K562 (cell line): ENCODE measurements around the gene NSRP1. TPM values are rescaled to one million over a fixed set of nuclear protein-coding genes. Genes with fewer than 3 reads are reported as not detected.

ENCODE experiments used
- ATAC-seq: fragments of 200-7000 bp; cut with Tn5 transposase; 3 replicates; pipeline ENCODE4 v1.9.1; 2020; ENCODE audit warnings: moderate library complexity
- BruUV-seq: library from RNA; stranded (reverse); fragments of 400-500 nt; replicated peaks from 2 replicates; lab custom pipeline; 2021; lab: Mats Ljungman, UMichigan
- CTCF ChIA-PET: fragments of 300-600 bp; formaldehyde crosslinking; extraction: SDS; loops from one replicate; lab custom pipeline; 2021; ENCODE audit warnings: low intra/inter-chr PET ratio; lab: Yijun Ruan, JAX
- POLR2A ChIA-PET: fragments of 300-600, 350-650 bp; sonication (Branson Sonifier 250); formaldehyde crosslinking; extraction: SDS; loops from one replicate; lab custom pipeline; 2021; ENCODE audit warnings: antibody characterized with exemption, inconsistent platforms; lab: Yijun Ruan, JAX
- DNase-seq, 4 experiments: peaks; one replicate each; pipeline versions ENCODE4 v3.0.0 to v3.0.0-alpha.2; 2011 to 2018; ENCODE audit warnings: low spot score in 3 of 4, mixed read lengths in 3 of 4; ENCODE audit errors: extremely low read depth in 1 of 4
- FAIRE-seq: peaks from 2 replicates; lab custom pipeline; 2011; peaks lifted over from hg19 to GRCh38; lab: Jason Lieb, UNC
- H2AFZ ChIP-seq: 2 replicates; pipeline ENCODE4 v1.6.0; 2011; ENCODE audit warnings: low read depth, low read length, control low read depth, inconsistent platforms
- H3K27ac ChIP-seq: fragments of 200-600 bp; 3 replicates; pipeline ENCODE4 v1.8.0; 2011; ENCODE audit warnings: low read depth, mild to moderate bottlenecking, control low read depth, inconsistent platforms, low read length, moderate library complexity, mixed read lengths; ENCODE audit errors: extremely low read depth
- H3K27me3 ChIP-seq, 2 experiments: fragments of 300-600 bp in 1 of 2; 2 replicates in 1 of 2; 3 replicates in 1 of 2; pipeline versions ENCODE4 v1.6.0 to v1.8.0; 2011; ENCODE audit warnings: inconsistent platforms in 2 of 2, low read length in 2 of 2, mild to moderate bottlenecking in 1 of 2, mixed read lengths in 1 of 2, moderate library complexity in 1 of 2; ENCODE audit not compliant: control insufficient read depth in 2 of 2, insufficient read depth in 2 of 2
- H3K36me3 ChIP-seq: fragments of 300-600 bp; 3 replicates; pipeline ENCODE4 v1.8.0; 2011; ENCODE audit warnings: mild to moderate bottlenecking, low read length, inconsistent platforms; ENCODE audit not compliant: control insufficient read depth, insufficient read depth
- H3K4me1 ChIP-seq, 2 experiments: fragments of 200-600 bp in 1 of 2; replicated peaks in 1 of 2; 2 replicates in 1 of 2; 3 replicates in 1 of 2; pipeline versions ENCODE4 v1.5.1 to v1.8.0; 2011; ENCODE audit warnings: inconsistent platforms in 2 of 2, low read length in 2 of 2, mild to moderate bottlenecking in 1 of 2, mixed read lengths in 1 of 2, moderate library complexity in 1 of 2; ENCODE audit not compliant: control insufficient read depth in 2 of 2, insufficient read depth in 2 of 2
- H3K4me2 ChIP-seq: 2 replicates; pipeline ENCODE4 v1.6.1; 2011; ENCODE audit warnings: low read length, control low read depth, inconsistent platforms, mixed read lengths; ENCODE audit not compliant: insufficient read depth
- H3K4me3 ChIP-seq: fragments of 200-600 bp; sonication (generic), shearing (Covaris generic); 2 replicates; pipeline ENCODE4 v1.5.1; 2016; ENCODE audit warnings: control low read depth, inconsistent platforms
- H3K79me2 ChIP-seq: fragments of 200-600 bp; 3 replicates; pipeline ENCODE4 v1.8.0; 2011; ENCODE audit warnings: low read length, inconsistent platforms; ENCODE audit not compliant: control insufficient read depth, insufficient read depth
- H3K9ac ChIP-seq, 2 experiments: 2 replicates each; pipeline versions ENCODE4 v1.6.0 to v1.6.1; 2011; ENCODE audit warnings: low read depth in 2 of 2, low read length in 2 of 2, control low read depth in 1 of 2, inconsistent platforms in 1 of 2, mild to moderate bottlenecking in 1 of 2, mixed read lengths in 1 of 2; ENCODE audit not compliant: insufficient read depth in 1 of 2
- H3K9me1 ChIP-seq: one replicate; pipeline ENCODE4 v1.6.0; 2011; ENCODE audit warnings: inconsistent platforms, mild to moderate bottlenecking, low read length, moderate library complexity; ENCODE audit not compliant: control insufficient read depth, insufficient read depth
- H3K9me3 ChIP-seq: replicated peaks from 2 replicates; pipeline ENCODE4 v1.5.1; 2011; ENCODE audit warnings: low read depth, low read length, inconsistent platforms; ENCODE audit not compliant: control insufficient read depth, insufficient read depth
- H4K20me1 ChIP-seq: replicated peaks from 2 replicates; pipeline ENCODE4 v1.6.1; 2011; ENCODE audit warnings: low read length, inconsistent platforms, mixed read lengths; ENCODE audit not compliant: control insufficient read depth, insufficient read depth
- BCLAF1 ChIP-seq, 2 experiments: fragments of 450-650 bp in 1 of 2; IDR thresholded peaks; 2 replicates each; pipeline ENCODE4 v1.6.1; 2011 to 2017; ENCODE audit warnings: low read depth in 2 of 2, antibody characterized with exemption in 1 of 2, borderline replicate concordance in 1 of 2, low read length in 1 of 2, mild to moderate bottlenecking in 1 of 2, mixed read lengths in 1 of 2; ENCODE audit not compliant: control insufficient read depth in 1 of 2
- GTF2F1 ChIP-seq: IDR thresholded peaks from 2 replicates; pipeline ENCODE4 v1.6.1; 2011; ENCODE audit warnings: low read depth, low read length, improper control_type of control experiment
- MAFF ChIP-seq: IDR thresholded peaks from 2 replicates; pipeline ENCODE4 v1.6.1; 2012; ENCODE audit warnings: low read length, improper control_type of control experiment
- MAFK ChIP-seq: IDR thresholded peaks from 2 replicates; pipeline ENCODE4 v1.6.1; 2011; ENCODE audit warnings: low read length, improper control_type of control experiment
- NFIC ChIP-seq: fragments of 450-650 bp; IDR thresholded peaks from 2 replicates; pipeline ENCODE4 v1.6.1; 2017; ENCODE audit warnings: mild to moderate bottlenecking, inconsistent platforms
- RBFOX2 ChIP-seq: fragments of 200-400 bp; formaldehyde crosslinking; IDR thresholded peaks from 2 replicates; pipeline ENCODE4 v1.6.1; 2017; ENCODE audit warnings: low read depth, mild to moderate bottlenecking, low read length, moderate library complexity
- TEAD4 ChIP-seq, 2 experiments: sonication (generic) in 1 of 2; formaldehyde crosslinking in 1 of 2; IDR thresholded peaks; 2 replicates each; pipeline versions ENCODE4 v1.6.1 to v1.8.0; 2012 to 2022; ENCODE audit warnings: borderline replicate concordance in 1 of 2, inconsistent platforms in 1 of 2, low read length in 1 of 2, mild to moderate bottlenecking in 1 of 2, missing genetic modification reagents in 1 of 2
- ZBTB17 ChIP-seq: fragments of 450-650 bp; formaldehyde crosslinking; IDR thresholded peaks from 2 replicates; pipeline ENCODE4 v1.4.0; 2020; ENCODE audit warnings: mild to moderate bottlenecking
- ZNF324 ChIP-seq: fragments of 250-450 bp; sonication (Bioruptor Pico); IDR thresholded peaks from 2 replicates; pipeline ENCODE4 v1.4.0; 2020; ENCODE audit warnings: mild to moderate bottlenecking
- ZNF347 ChIP-seq: fragments of 450-650 bp; formaldehyde crosslinking; IDR thresholded peaks from 2 replicates; pipeline ENCODE4 v1.4.0; 2020; ENCODE audit warnings: low read depth, mild to moderate bottlenecking, moderate library complexity
- ZNF398 ChIP-seq: fragments of 250-450 bp; sonication (Bioruptor Pico); IDR thresholded peaks from 2 replicates; pipeline ENCODE4 v1.8.0; 2021; ENCODE audit warnings: moderate library complexity, mild to moderate bottlenecking, inconsistent platforms
- WGBS: fragments of 100-300 bp; shearing (Covaris generic); methylation state at CpG from one replicate; pipeline ENCODE4 v1.1.6; 2016; ENCODE audit warnings: low coverage, mixed read lengths; ENCODE audit not compliant: insufficient coverage; ENCODE audit errors: missing lambda C conversion rate; 5-methylcytosine and 5-hydroxymethylcytosine counted together
- in situ Hi-C: fragments of 300-500 bp; cut with MboI; formaldehyde crosslinking; loops from 4 replicates; pipeline ENCODE4 v1.15.0; 2018; ENCODE audit warnings: inconsistent platforms, mixed read lengths
- intact Hi-C: fragments of 100-400 bp; cut with micrococcal nuclease; formaldehyde crosslinking; loops from 2 replicates; pipeline ENCODE4 v1.14.2; 2022
- polyA plus RNA-seq, 8 experiments: library from polyadenylated mRNA; depleted of rRNA in 4 of 8; stranded (reverse) in 5 of 8; unstranded in 3 of 8; fragments of >200 nt; fragmentation: Nextera tagmentation in 2 of 8; fragmentation: Illumina TruSeq in 1 of 8; extraction: Ambion mirVana in 2 of 8; extraction: Trizol in 1 of 8; gene quantifications; 2 replicates each; pipeline versions ENCODE4 v1.2.1 to v1.2.3, GENCODE V29; 2011 to 2014; ENCODE audit warnings: inconsistent platforms in 1 of 8, missing spikeins in 1 of 8
- total RNA-seq, 7 experiments: library from RNA; depleted of rRNA in 6 of 7; stranded (reverse); fragments of >200 nt in 6 of 7; fragmentation: Illumina TruSeq in 2 of 7; extraction: Trizol in 2 of 7; gene quantifications; 2 replicates each; pipeline versions ENCODE4 v1.2.1 to v1.2.3, GENCODE V29; 2011 to 2021; ENCODE audit warnings: low replicate concordance in 1 of 7

NSRP1 gene
- total and polyA plus RNA-seq, 9 of the 15 experiments (the other 6 are each of a cell fraction or from before 2014, with no cell fraction given), result 18.4 to 68.6 (median 32.7) TPM

- no peaks in the 10 kb centered on the region for H3K9me3 ChIP-seq
- no peak for DNase-seq
- intact Hi-C loops, result no loop called here
- peak; percentile 55; the same call in 2 of the 3 replicates for ATAC-seq
- H3K4me3 ChIP-seq, result no peak overlapping the region
- no TSS peak for BruUV-seq
- no peak overlapping the region; a peak in 1 of 4 replicates for H3K9ac ChIP-seq
- CTCF ChIA-PET, result no interaction called here
- no peaks in the 10 kb centered on the region for H3K9me1 ChIP-seq
- H3K27me3 ChIP-seq, result peaks cover 25 to 27% of the 10 kb centered on the region in 2 experiments
- WGBS, result 17% methylated on average over 4 of the region's 6 CpGs
- in situ Hi-C loops, result loop anchor here (10.0 kb wide), 1 partner anchor 280 kb away; no protein-coding TSS in a partner anchor
- POLR2A ChIA-PET, result interaction anchor here (0.5 to 1.2 kb wide), 3 partner anchors 13 to 352 kb away, joined by 3 to 5 read pairs (median 4); no protein-coding TSS in a partner anchor
- no peak overlapping the region for H3K4me2 ChIP-seq
- H4K20me1 ChIP-seq, result no peaks in the 10 kb centered on the region; the same call in 1 of the 2 replicates
- TF ChIP-seq RBFOX2 (no peak), MAFK (no peak), ZNF324 (CRISPR knock-in tag) (no peak), NFIC (no peak), BCLAF1 (IDR thresholded peaks at IDR 0.05; ENCODE audit: borderline replicate concordance in 1 of 2, control insufficient read depth in 1 of 2, low read depth in 2 of 2, low read length in 1 of 2) (no peak), GTF2F1 (no peak), ZNF347 (CRISPR knock-in tag) (no peak), MAFF (no peak), ZNF398 (CRISPR knock-in tag) (no peak), TEAD4 (IDR thresholded peaks at IDR 0.05; ENCODE audit: low read length) (no peak), TEAD4 (CRISPR knock-in tag; IDR thresholded peaks at IDR 0.05; ENCODE audit: borderline replicate concordance) (no peak), ZBTB17 (CRISPR knock-in tag) (no peak)
- FAIRE-seq, result no peak
- H3K27ac ChIP-seq, result no peak overlapping the region
- H3K4me1 ChIP-seq, result no peaks in the 10 kb centered on the region
- no peaks in the 10 kb centered on the region for H3K79me2 ChIP-seq
- no peaks in the 10 kb centered on the region for H3K36me3 ChIP-seq
- 0 out of 2 replicates have a peak overlapping the region, but pooled peaks have one; percentile 80 for H2AFZ ChIP-seq
Measured at GRCh38 chr17:30084788-30085187, 31.8 kb upstream of the NSRP1 start.
